Measurements from ENCODE around the gene NFIX.

DNA sequence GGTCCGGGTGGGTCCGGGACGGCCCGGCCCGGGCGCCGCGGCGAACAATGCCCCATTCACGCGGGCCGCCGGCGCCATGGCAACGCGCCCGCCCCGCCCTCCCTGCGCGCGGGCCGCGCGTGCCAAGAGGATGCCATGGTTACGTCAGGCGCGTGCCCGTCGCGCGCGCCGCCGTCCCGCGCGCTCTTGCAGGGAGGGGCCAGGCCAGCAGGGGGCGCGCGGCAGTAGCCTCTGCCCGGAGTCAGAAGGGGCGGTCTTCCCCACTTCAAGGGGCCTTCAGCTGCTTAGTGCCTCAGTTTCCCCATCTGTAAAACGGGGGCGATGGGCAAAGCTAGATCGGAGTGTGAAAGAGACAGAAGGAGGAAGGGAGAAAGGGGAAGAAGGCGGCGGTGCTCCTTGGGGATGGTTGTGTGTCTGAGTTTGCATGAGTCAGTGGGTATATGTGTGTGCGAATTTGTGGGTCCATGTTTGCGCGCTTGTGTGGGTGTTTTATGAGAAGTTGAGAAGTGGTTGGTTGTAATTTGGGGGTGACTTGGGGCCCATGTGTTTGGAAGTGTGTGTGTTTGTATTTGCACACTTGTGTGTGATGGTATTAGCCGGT lies 11.6 kb upstream of the NFIX start:
- TF ChIP-seq, protein P1, sequence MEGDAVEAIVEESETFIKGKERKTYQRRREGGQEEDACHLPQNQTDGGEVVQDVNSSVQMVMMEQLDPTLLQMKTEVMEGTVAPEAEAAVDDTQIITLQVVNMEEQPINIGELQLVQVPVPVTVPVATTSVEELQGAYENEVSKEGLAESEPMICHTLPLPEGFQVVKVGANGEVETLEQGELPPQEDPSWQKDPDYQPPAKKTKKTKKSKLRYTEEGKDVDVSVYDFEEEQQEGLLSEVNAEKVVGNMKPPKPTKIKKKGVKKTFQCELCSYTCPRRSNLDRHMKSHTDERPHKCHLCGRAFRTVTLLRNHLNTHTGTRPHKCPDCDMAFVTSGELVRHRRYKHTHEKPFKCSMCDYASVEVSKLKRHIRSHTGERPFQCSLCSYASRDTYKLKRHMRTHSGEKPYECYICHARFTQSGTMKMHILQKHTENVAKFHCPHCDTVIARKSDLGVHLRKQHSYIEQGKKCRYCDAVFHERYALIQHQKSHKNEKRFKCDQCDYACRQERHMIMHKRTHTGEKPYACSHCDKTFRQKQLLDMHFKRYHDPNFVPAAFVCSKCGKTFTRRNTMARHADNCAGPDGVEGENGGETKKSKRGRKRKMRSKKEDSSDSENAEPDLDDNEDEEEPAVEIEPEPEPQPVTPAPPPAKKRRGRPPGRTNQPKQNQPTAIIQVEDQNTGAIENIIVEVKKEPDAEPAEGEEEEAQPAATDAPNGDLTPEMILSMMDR (optimal IDR thresholded peaks at IDR 0.05 in 1 of 3, IDR thresholded peaks at IDR 0.05 in 1 of 3, conservative IDR thresholded peaks at IDR 0.05 in 1 of 3; ENCODE audit: extremely low read depth in 1 of 3, insufficient read depth in 2 of 3, low read length in 3 of 3): peak; percentile 77 to 91 (median 91)
- no peak for TF ChIP-seq EZH2 (IDR thresholded peaks at IDR 0.05; ENCODE audit: low read length)
